T-helper 17 cell (primary cell): ENCODE data around the gene INSRR. TPM values are rescaled to one million over a fixed set of nuclear protein-coding genes. Genes with fewer than 3 reads are reported as not detected.

ENCODE experiments used
- ATAC-seq: fragments of 150-1000 bp; cut with Tn5 transposase; 2 replicates; pipeline ENCODE4 v1.10.0; 2021; ENCODE audit warnings: mild to moderate bottlenecking, moderate library complexity
- DNase-seq, 3 donors: peaks; one replicate each; pipeline versions ENCODE4 v3.0.0 to v3.0.0-alpha.2; 2020 to 2021
- H3K9me3 ChIP-seq: one replicate; pipeline ENCODE4 v1.7.0; 2013; ENCODE audit warnings: low read length, mild to moderate bottlenecking; ENCODE audit not compliant: control insufficient read depth, poor library complexity, severe bottlenecking
- H3K27ac Mint-ChIP-seq: one replicate; pipeline ENCODE4 v1.8.0; 2022; ENCODE audit warnings: mild to moderate bottlenecking, moderate library complexity, mixed read lengths
- H3K27me3 Mint-ChIP-seq: one replicate; pipeline ENCODE4 v1.8.0; 2022; ENCODE audit warnings: mixed read lengths
- H3K36me3 Mint-ChIP-seq: one replicate; pipeline ENCODE4 v1.8.0; 2022; ENCODE audit warnings: low read depth, mixed read lengths
- H3K4me1 Mint-ChIP-seq: one replicate; pipeline ENCODE4 v1.8.0; 2022; ENCODE audit warnings: mild to moderate bottlenecking, mixed read lengths
- H3K4me3 Mint-ChIP-seq: one replicate; pipeline ENCODE4 v1.8.0; 2022; ENCODE audit warnings: mild to moderate bottlenecking, moderate library complexity, mixed read lengths
- total RNA-seq, 4 donors: library from RNA in 2 of 4; stranded (reverse) in 2 of 4; gene quantifications; one replicate each; pipeline ENCODE4 v1.2.3 and lab custom pipeline; 2022 to 2026

Gene INSRR
- total RNA-seq, 2 donors from 2014 or later, result not detected

DNA sequence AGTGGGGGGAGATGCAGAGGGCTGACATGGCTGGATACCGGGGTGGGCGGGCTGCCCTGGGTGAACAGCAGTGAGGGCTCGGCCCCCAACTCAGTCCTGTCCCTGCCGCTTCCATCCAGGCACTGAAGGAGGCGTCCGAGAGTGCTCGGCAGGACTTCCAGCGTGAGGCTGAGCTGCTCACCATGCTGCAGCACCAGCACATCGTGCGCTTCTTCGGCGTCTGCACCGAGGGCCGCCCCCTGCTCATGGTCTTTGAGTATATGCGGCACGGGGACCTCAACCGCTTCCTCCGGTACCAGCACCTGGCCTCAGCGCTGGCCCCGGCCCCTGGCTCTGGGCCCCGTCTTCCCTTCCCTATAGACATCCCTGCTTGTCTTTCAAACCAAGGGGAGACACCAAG is 17.4 kb upstream of the INSRR start:
- Mint-ChIP-seq H3K27ac (no peak overlapping the region), H3K4me3 (no peak overlapping the region)
- ATAC-seq, result no peak

DNA sequence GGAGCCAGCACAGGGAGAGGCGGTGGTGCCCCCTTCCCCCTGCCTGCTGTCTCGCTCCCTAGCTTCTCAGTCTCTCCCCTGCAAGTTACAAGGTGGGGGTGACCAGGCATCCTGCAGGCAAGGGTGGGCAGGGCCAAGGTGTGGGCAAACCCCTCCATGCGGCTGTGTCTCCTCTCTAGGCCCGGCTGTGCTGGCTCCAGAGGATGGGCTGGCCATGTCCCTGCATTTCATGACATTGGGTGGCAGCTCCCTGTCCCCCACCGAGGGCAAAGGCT is 16.4 kb upstream of the INSRR start:
- peaks cover 52% of the 10 kb centered on the region for H3K27me3 Mint-ChIP-seq
- no peaks in the 10 kb centered on the region for H3K9me3 ChIP-seq
- no peak overlapping the region for H3K4me3 Mint-ChIP-seq
- no peak overlapping the region for H3K27ac Mint-ChIP-seq
- DNase-seq (no peak), ATAC-seq (no peak)
- H3K36me3 Mint-ChIP-seq, result peaks cover 3% of the 10 kb centered on the region
- peaks cover 14% of the 10 kb centered on the region for H3K4me1 Mint-ChIP-seq

More for the DNA sequence above, 17.4 kb upstream of the INSRR start:
- DNase-seq, result no peak
- H3K9me3 ChIP-seq, result no peaks in the 10 kb centered on the region
- Mint-ChIP-seq H3K27me3 (peaks cover 62% of the 10 kb centered on the region), H3K4me1 (peaks cover 11% of the 10 kb centered on the region), H3K36me3 (peaks cover 3% of the 10 kb centered on the region)

DNA sequence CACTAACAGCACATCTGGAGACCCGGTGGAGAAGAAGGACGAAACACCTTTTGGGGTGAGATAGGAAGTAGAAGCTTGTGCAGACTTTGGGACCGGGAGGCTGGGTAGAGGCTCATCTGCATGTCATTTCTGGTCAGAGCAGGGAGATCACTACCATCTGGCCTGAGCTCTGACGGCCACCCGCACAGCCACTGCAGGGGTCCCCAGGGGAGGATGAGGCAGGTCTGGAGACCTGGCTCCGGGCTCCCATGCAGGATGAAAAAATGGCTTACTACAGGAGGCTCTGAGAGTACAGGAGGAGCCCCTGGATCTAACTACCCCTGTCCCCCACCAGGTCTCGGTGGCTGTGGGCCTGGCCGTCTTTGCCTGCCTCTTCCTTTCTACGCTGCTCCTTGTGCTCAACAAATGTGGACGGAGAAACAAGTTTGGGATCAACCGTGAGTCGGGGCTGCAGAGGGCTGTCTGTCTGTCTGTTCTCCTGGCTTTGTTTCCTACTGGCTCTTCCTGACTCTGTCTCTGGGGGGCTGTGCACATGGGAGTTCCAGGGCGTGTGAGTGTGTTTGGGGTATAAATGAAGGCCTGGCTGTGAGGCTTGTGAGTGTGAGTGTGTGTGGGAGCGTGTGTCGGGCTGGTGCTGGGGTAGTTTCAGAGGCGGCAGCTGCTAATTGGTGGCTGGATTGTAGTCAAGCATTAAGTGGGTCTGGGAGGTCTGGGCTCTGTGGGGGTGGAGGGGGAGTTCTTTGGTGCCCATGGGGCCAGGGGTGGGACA is 15.8 kb upstream of the INSRR start:
- H3K4me3 Mint-ChIP-seq, result no peak overlapping the region
- no peak overlapping the region for H3K27ac Mint-ChIP-seq
- ATAC-seq (no peak), DNase-seq (no peak)
- H3K9me3 ChIP-seq, result no peaks in the 10 kb centered on the region
- peaks cover 3% of the 10 kb centered on the region for H3K36me3 Mint-ChIP-seq
- peaks cover 14% of the 10 kb centered on the region for H3K4me1 Mint-ChIP-seq
- H3K27me3 Mint-ChIP-seq, result peaks cover 49% of the 10 kb centered on the region

DNA sequence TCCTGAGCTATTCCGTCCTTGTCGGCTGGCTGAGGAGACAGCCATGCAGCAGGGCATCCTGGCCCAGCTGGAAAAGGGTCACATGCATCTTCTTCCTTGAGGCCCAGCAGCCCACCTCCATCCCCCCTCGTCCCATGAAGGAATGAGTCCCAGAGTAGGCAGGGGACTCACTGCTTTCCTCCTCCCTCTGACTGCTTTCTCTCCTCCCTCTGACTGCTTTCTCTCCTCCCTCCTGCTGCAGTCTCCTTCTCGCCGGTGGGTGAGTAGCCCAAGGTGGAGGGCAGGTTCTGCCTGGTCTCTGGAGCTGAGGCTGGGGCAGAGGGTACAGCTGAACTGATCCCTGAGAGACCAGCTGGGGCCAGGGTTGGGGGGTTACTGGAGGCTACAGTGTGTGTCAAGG is 15.2 kb upstream of the INSRR start:
- peaks cover 14% of the 10 kb centered on the region for H3K4me1 Mint-ChIP-seq
- H3K36me3 Mint-ChIP-seq, result peaks cover 3% of the 10 kb centered on the region
- no peak overlapping the region for H3K4me3 Mint-ChIP-seq

DNA sequence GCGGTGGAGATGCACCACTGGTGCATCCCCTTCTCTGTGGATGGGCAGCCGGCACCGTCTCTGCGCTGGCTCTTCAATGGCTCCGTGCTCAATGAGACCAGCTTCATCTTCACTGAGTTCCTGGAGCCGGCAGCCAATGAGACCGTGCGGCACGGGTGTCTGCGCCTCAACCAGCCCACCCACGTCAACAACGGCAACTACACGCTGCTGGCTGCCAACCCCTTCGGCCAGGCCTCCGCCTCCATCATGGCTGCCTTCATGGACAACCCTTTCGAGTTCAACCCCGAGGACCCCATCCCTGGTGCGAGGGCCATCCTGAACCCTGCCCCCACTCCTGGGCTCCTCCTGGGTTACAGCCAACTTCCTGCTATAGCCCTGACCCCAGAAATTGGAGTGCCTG is 14.7 kb upstream of the INSRR start:
- H3K27me3 Mint-ChIP-seq, result peaks cover 48% of the 10 kb centered on the region
- peaks cover 14% of the 10 kb centered on the region for H3K4me1 Mint-ChIP-seq
- H3K9me3 ChIP-seq, result no peaks in the 10 kb centered on the region
- no peak overlapping the region for H3K27ac Mint-ChIP-seq
- H3K4me3 Mint-ChIP-seq, result no peak overlapping the region
- peaks cover 3% of the 10 kb centered on the region for H3K36me3 Mint-ChIP-seq
- no peak for ATAC-seq
- DNase-seq, result no peak

More for the DNA sequence above, 15.2 kb upstream of the INSRR start:
- ATAC-seq, result no peak
- H3K27me3 Mint-ChIP-seq, result peaks cover 51% of the 10 kb centered on the region
- H3K9me3 ChIP-seq, result no peaks in the 10 kb centered on the region
- DNase-seq, result no peak
- H3K27ac Mint-ChIP-seq, result no peak overlapping the region

DNA sequence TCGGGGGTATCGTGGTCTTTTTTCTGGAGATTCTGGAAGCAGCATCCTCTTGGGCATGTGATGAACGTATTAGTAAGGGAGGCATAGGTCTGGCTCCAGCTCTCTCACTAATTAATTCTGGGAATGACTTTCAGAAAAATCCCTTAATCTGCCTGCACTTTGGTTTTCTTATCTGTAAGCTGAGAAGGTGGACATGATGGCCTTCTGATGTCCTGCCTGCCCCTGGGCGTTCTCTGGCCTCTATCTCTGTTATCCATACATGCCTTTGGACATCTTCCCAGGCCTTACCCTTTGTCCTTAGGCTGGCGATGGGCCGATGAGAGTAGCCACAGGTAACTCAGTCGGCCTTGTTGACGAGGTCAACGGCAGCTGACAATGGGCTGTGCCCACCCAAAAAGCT is 10.5 kb upstream of the INSRR start:
- ATAC-seq, result no peak
- Mint-ChIP-seq H3K36me3 (no peaks in the 10 kb centered on the region), H3K4me3 (no peak overlapping the region), H3K27me3 (peaks cover 35% of the 10 kb centered on the region), H3K4me1 (peaks cover 17% of the 10 kb centered on the region), H3K27ac (no peak overlapping the region)
- DNase-seq, result no peak
- no peaks in the 10 kb centered on the region for H3K9me3 ChIP-seq

DNA sequence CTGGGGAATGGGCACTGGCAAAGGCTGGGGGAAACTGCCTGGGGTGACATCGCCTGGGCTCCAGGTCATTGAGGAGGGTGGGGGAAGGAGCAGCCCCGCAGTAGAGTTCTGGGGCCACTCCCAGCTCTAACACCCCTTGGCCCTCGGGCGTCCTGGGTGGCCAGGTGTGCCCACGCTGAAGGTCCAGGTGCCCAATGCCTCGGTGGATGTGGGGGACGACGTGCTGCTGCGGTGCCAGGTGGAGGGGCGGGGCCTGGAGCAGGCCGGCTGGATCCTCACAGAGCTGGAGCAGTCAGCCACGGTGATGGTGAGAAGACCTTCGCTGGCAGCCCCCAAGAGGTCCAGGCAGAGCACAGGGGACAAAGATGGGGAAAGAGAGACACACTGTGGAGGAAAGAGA is 9.4 kb upstream of the INSRR start:
- ATAC-seq (no peak), DNase-seq (no peak)
- H3K4me3 Mint-ChIP-seq, result no peak overlapping the region
- H3K36me3 Mint-ChIP-seq, result peaks cover under 1% of the 10 kb centered on the region
- H3K9me3 ChIP-seq, result no peaks in the 10 kb centered on the region
- H3K4me1 Mint-ChIP-seq, result peaks cover 20% of the 10 kb centered on the region
- H3K27ac Mint-ChIP-seq, result no peak overlapping the region
- H3K27me3 Mint-ChIP-seq, result peaks cover 36% of the 10 kb centered on the region

DNA sequence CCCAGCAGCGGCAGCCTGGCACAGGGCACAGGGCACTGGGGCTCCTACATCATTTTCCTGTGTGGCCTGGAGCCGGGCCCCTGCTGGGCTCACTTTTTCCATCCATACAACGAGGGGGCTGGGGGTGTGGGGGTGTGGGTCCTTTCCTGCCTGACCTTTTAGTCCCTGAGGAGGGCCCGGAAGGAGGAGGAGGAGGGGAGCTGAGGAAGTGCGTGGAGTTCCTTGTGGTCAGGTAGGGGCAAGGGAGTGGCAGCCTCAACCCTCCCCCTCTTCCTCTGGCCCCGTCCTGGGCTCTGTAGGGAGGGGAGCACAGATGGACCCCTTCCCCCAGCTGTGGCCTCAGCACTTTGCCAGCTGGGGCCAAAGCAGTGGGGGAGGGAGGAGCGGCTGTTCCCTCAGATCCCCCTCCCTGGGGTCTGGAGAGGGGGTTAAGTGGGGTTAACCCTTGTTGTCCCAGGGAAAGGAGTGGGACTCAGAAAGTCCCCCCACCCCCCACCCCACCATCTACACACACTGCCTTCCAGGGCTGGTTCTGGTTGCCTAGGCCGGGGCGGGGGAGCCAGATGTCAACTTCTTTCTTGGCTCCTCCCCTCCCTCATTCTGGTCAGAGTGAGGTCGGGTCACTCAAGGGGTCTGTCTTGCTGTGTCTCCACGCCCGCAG is 7.5 kb upstream of the INSRR start:
- ATAC-seq, result no peak
- H3K9me3 ChIP-seq, result no peaks in the 10 kb centered on the region
- no peak overlapping the region for H3K4me3 Mint-ChIP-seq
- DNase-seq, result no peak
- peaks cover 54% of the 10 kb centered on the region for H3K27me3 Mint-ChIP-seq
- H3K27ac Mint-ChIP-seq, result no peak overlapping the region
- peaks cover 4% of the 10 kb centered on the region for H3K36me3 Mint-ChIP-seq
- peaks cover 26% of the 10 kb centered on the region for H3K4me1 Mint-ChIP-seq

DNA sequence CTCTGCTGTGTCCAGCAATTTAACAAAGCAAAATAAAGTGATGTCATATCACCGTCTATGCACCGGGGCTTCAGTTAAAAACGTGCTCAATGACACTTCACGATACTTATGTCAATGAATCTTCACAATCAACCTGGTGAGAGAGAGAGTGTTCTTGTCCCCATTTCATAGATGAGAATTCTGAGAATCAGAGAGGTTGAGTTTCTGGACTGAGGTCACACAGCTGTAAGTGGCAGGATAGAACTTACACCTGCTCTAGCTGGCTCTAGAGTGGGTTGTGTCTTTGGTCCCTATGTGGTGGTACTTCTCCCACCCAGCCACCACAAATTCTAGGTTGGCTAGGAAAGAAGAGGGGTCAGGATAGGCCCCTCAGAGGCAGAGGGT is 6.9 kb upstream of the INSRR start:
- H3K36me3 Mint-ChIP-seq, result peaks cover 4% of the 10 kb centered on the region
- peaks cover 25% of the 10 kb centered on the region for H3K4me1 Mint-ChIP-seq
- H3K27me3 Mint-ChIP-seq, result peaks cover 54% of the 10 kb centered on the region
- no peak overlapping the region for H3K4me3 Mint-ChIP-seq
- DNase-seq, result no peak
- no peak for ATAC-seq
- no peak overlapping the region for H3K27ac Mint-ChIP-seq
- no peaks in the 10 kb centered on the region for H3K9me3 ChIP-seq

DNA sequence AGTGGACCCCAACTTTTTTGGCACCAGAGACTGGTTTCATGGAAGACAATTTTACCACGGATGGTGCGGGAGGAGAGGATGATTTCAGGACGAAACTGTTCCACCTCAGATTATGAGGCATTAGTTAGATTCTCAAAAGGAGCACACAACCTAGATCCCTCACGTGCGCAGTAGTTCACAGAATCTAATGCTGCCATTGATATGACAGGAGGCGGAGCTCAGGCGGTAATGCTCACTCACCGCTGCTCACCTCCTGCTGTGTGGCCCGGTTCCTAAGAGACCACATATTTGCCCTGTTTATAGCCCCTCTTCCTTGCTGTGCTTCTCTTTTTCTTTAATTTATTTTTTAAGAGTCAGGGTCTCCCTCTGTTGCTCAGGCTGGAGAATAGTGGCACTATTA is 6.3 kb upstream of the INSRR start:
- Mint-ChIP-seq H3K4me1 (peaks cover 26% of the 10 kb centered on the region), H3K4me3 (no peak overlapping the region), H3K36me3 (peaks cover 4% of the 10 kb centered on the region), H3K27ac (no peak overlapping the region), H3K27me3 (peaks cover 58% of the 10 kb centered on the region)
- DNase-seq (no peak), ATAC-seq (no peak)
- no peaks in the 10 kb centered on the region for H3K9me3 ChIP-seq

DNA sequence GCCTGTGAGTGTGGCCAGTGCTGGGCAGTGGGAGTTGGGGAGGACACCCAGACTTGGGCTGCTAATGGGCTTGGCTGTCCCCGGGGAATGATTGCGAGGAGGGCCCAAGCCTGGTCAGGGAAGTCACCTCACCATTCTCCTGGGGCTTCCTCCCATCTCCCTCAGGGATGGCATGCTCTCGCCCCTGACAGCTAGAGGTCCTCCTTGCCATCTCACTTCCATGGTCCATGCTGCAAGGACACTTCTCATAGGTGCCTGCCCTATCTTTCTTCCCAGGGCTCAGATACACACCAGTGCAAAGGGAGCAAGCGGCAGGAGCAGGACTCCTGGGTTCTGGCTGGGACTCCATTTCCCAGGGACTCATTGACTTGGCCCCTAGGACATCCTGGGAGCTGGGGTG is 5.9 kb upstream of the INSRR start:
- peaks cover 4% of the 10 kb centered on the region for H3K36me3 Mint-ChIP-seq
- peaks cover 60% of the 10 kb centered on the region for H3K27me3 Mint-ChIP-seq
- ATAC-seq, result no peak
- H3K4me3 Mint-ChIP-seq, result no peak overlapping the region
- no peaks in the 10 kb centered on the region for H3K9me3 ChIP-seq
- DNase-seq, result no peak
- H3K4me1 Mint-ChIP-seq, result peaks cover 30% of the 10 kb centered on the region
- no peak overlapping the region for H3K27ac Mint-ChIP-seq

DNA sequence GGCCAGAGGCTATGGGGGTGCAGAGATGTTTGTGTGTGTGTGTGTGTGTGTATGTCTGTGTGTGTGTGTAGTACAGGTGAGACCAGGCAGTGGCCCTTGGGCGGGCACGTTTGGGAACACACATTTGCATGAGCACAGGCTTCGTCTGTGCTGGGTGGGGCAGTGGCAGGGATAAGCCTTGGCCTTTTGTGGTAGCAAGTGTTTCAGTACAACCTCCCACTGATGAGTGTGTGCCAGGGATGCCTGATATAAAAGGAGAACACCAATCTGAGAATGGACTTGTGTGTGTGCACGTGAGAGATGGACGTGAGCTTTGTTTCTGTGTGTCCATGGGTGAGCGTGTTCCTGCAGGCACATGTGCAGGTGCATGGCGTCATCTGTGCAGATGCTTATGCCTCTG is 4.7 kb upstream of the INSRR start:
- DNase-seq (no peak), ATAC-seq (no peak)
- no peaks in the 10 kb centered on the region for H3K9me3 ChIP-seq
- Mint-ChIP-seq H3K4me1 (peaks cover 37% of the 10 kb centered on the region), H3K27ac (peak overlapping the region; percentile 75), H3K36me3 (peaks cover 6% of the 10 kb centered on the region), H3K27me3 (peaks cover 63% of the 10 kb centered on the region), H3K4me3 (no peak overlapping the region)

DNA sequence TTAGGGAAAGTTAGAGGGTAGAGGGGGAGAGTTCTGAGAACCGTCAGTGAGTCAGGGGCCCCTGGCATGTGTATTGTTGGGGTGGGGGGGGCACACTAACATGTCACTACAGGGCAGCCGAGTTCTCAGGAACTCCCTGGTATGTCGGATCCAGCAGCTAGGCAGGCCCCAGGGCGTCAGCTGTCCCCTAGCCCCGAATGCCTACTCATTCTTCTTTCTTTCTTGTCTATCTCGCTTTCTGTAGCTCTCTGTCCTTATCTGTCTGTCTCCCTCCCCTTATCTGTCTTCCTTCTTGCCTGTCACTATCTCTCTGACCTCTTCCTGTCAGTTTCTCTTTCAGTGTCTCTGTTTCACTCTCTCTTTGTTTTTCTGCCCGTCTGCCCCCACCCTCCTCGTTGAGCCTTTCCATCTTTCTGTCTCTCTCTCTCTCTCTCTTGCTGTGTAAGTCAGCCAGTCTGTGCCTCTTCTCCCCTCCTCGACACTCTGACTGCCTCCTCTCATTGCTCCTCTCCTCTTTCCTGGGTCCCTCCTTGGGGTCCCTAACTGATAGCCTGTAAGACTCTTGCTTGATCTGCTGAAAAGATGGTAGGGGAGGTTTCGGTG is 4.2 kb upstream of the INSRR start:
- H3K4me1 Mint-ChIP-seq, result peaks cover 38% of the 10 kb centered on the region
- peak overlapping the region; percentile 52 for H3K4me3 Mint-ChIP-seq
- H3K27me3 Mint-ChIP-seq, result peaks cover 68% of the 10 kb centered on the region
- ATAC-seq (no peak), DNase-seq (no peak)
- H3K27ac Mint-ChIP-seq, result peak overlapping the region; percentile 75
- H3K36me3 Mint-ChIP-seq, result peaks cover 7% of the 10 kb centered on the region
- no peaks in the 10 kb centered on the region for H3K9me3 ChIP-seq

DNA sequence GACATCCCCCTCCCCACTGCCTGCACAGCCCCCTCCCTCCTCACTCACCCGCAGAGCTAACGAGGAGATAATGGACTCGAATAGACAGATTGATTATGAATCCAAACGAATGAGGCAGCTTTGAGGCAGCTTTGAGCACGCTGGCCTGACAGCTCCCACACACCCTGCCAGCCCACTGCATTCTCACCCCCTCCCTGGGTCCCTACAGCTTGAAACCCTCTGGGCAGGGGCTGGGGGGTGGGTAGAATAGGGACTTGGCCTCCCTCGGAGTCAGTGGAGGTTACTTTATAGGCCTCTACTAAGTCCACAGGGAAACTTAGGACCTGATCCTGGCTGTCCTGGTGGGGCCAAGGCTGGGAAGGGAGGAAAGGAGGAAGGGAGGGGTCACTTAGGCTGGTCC is 3.7 kb upstream of the INSRR start:
- peaks cover 7% of the 10 kb centered on the region for H3K36me3 Mint-ChIP-seq
- peak overlapping the region; percentile 75 for H3K27ac Mint-ChIP-seq
- peaks cover 73% of the 10 kb centered on the region for H3K27me3 Mint-ChIP-seq
- ATAC-seq, result no peak
- no peaks in the 10 kb centered on the region for H3K9me3 ChIP-seq
- H3K4me3 Mint-ChIP-seq, result no peak overlapping the region
- peaks cover 34% of the 10 kb centered on the region for H3K4me1 Mint-ChIP-seq
- DNase-seq, result no peak
